Prostate gland (tissue), 2 donors: Measurements from ENCODE around the gene PRDM10. TPM values are rescaled to one million over a fixed set of nuclear protein-coding genes. Genes with fewer than 3 reads are reported as not detected.

Experiments used
- DNase-seq: peaks from one replicate; pipeline ENCODE4 v3.0.0-alpha.2; 2019; ENCODE audit warnings: low spot score
- H3K27ac ChIP-seq, 2 donors: fragments of 200-600 bp; sonication (generic); 2 replicates each; pipeline ENCODE4 v1.5.1; 2017 to 2019
- H3K27me3 ChIP-seq: fragments of 200-600 bp; sonication (generic); replicated peaks from 2 replicates; pipeline ENCODE4 v1.5.1; 2019; ENCODE audit not compliant: insufficient read depth
- H3K36me3 ChIP-seq, 2 donors: fragments of 200-600 bp; sonication (generic); 1 replicate in 1 of 2; 2 replicates in 1 of 2; pipeline versions ENCODE4 v1.5.1 to v1.8.1; 2017 to 2019
- H3K4me1 ChIP-seq: fragments of 200-600 bp; sonication (generic); replicated peaks from 2 replicates; pipeline ENCODE4 v1.5.1; 2019
- H3K4me3 ChIP-seq, 2 donors: fragments of 200-600 bp; sonication (generic); 2 replicates each; pipeline ENCODE4 v1.5.1; 2017 to 2019
- H3K9me3 ChIP-seq: fragments of 200-600 bp; sonication (generic); 2 replicates; pipeline ENCODE4 v1.5.1; 2017
- CTCF ChIP-seq, 4 experiments: fragments of 200-600 bp in 2 of 4; fragments of 450-650 bp in 2 of 4; sonication (generic) in 2 of 4; IDR thresholded peaks; 1 replicate in 3 of 4; 2 replicates in 1 of 4; pipeline ENCODE4 v1.5.1; 2016 to 2019; ENCODE audit warnings: antibody characterized with exemption in 4 of 4, mild to moderate bottlenecking in 2 of 4, moderate library complexity in 2 of 4
- POLR2A ChIP-seq: fragments of 450-650 bp; IDR thresholded peaks from one replicate; pipeline ENCODE4 v1.6.1; 2016; ENCODE audit warnings: antibody characterized with exemption, mild to moderate bottlenecking
- POLR2AphosphoS5 ChIP-seq: sonication (generic); formaldehyde crosslinking; IDR thresholded peaks from one replicate; pipeline ENCODE4 v1.6.1; 2017; ENCODE audit warnings: antibody characterized with exemption
- WGBS: methylation state at CpG from one replicate; pipeline ENCODE4 v1.1.5; 2018; 5-methylcytosine and 5-hydroxymethylcytosine counted together
- intact Hi-C: fragments of 100-400 bp; cut with DNase I; formaldehyde crosslinking; loops from one replicate; pipeline ENCODE4 v1.14.2; 2022
- total RNA-seq, 2 donors: library from RNA; depleted of rRNA; stranded (reverse); fragments of >200 nt; gene quantifications; one replicate each; pipeline ENCODE4 v1.1.0, GENCODE V29; 2016

PRDM10 gene
- total RNA-seq, 2 donors from 2014 or later = 7.0 to 7.7 TPM

DNA sequence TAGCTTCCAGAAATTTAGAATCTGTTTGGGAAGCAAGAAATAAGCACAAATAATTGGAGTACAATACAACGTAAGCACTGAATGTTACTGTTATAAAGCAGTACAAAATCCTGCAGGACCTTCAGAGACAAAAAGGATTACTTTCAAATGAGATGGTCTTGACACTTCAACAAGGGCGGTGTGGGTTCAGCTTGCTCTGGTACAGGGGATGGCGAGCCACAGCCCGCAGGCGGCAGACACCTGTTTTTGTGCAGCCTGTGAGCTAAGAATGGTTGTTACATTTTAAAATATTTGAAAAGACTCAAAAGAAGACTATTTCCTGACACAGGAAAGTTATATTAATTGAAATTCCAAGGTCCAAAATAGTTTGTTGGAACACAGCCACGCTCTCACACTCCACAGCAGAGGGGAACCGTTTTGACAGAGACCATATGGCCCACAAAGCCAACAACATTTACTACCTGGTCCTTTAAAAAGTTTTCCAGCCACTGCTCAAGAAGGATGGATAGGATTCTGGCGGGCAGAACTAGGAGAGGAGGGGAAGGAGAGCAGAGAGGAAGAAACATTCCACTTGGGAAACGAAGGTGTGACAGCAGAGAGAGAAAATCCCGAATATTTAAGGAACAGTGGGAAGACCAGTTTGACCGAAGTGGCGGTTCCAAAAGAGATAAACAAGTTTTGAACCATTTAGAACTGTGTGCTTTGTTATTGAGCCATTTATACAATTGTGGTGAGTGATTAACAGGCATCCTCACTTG is 6.3 kb downstream of the PRDM10 start:
- 43% methylated on average over 12 of the region's 12 CpGs for WGBS
- Histone ChIP-seq H3K4me1 (peaks cover 5% of the 10 kb centered on the region), H3K27me3 (no peaks in the 10 kb centered on the region), H3K27ac (peak overlapping the region; percentile 16 to 39), H3K9me3 (no peaks in the 10 kb centered on the region), H3K4me3 (no peak overlapping the region), H3K36me3 (no peaks in the 10 kb centered on the region)
- DNase-seq = no peak
- TF ChIP-seq POLR2AphosphoS5 = no peak
- TF ChIP-seq CTCF (IDR thresholded peaks at IDR 0.05) = no peak
- TF ChIP-seq POLR2A = no peak
- intact Hi-C loops = no loop called here

DNA sequence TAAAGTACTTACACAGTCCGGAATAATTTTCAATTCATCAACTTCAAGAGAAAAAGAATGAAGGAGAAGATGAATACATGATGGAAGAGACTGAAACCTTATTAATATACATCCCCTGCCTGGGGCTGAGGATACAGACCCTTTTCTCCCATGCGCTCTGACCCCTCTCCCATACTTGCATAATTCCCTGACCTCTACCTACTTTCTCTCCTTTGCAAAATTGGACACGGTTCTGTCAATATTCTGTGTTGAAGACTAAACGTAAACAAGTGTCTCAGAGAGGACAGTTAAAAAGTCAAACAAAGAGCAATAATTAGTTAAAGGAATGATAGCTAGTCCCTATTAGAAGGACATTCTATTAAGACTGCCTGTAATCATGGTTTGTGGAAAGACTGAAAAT is 7.5 kb downstream of the PRDM10 start:
- H3K9me3 ChIP-seq = no peaks in the 10 kb centered on the region
- TF ChIP-seq POLR2AphosphoS5 = no peak
- no peak for TF ChIP-seq CTCF (IDR thresholded peaks at IDR 0.05)
- TF ChIP-seq POLR2A = no peak
- WGBS = 74% methylated on average over 4 of the region's 4 CpGs
- no peak overlapping the region for H3K4me3 ChIP-seq
- no peaks in the 10 kb centered on the region for H3K4me1 ChIP-seq
- intact Hi-C loops = no loop called here
- DNase-seq = no peak
- no peaks in the 10 kb centered on the region for H3K36me3 ChIP-seq
- no peaks in the 10 kb centered on the region for H3K27me3 ChIP-seq
- no peak overlapping the region for H3K27ac ChIP-seq

DNA sequence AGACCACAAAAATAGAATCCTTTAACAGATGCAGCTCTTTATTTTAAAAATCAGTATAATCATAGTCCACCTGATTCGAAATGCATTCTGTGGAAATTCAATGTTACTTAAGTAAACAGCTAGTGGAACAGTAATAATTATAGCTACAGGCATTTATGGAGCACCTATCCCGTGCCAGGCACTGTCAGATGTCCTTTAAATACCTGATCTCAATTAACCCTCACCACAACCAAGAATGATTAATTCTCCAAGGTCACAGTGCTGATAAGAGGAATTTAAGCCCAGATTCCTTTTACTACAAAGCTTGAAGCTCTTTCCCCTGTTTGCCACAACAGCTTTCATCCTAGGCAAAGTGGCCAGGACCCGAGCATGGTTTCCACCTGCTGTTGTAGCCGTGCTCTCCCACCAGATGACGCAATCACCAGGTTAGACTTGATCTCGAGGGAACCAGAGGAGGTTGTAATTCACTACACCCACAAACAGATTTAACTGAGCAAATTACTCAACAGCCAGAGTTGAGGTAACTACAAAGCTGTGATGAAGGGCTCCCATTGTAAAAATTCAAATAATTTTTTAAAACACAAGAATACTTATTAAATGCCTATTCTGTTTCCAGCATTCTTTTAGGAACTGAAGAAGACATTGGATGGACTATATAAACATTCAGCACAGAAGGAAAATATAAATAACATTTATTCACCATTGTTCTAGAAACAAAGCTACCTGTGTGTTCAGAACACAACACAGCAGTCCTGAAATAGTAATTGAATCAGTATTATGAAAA is 10.3 kb downstream of the PRDM10 start:
- Histone ChIP-seq H3K27me3 (no peaks in the 10 kb centered on the region), H3K4me1 (no peaks in the 10 kb centered on the region), H3K9me3 (no peaks in the 10 kb centered on the region), H3K27ac (no peak overlapping the region), H3K36me3 (no peaks in the 10 kb centered on the region), H3K4me3 (no peak overlapping the region)
- peak; percentile 22 for DNase-seq
- TF ChIP-seq CTCF (IDR thresholded peaks at IDR 0.05) = peak in 1 of 4 experiments; percentile 31
- TF ChIP-seq POLR2A = no peak
- peak; percentile 9 for TF ChIP-seq POLR2AphosphoS5
- WGBS = 21% methylated on average over 6 of the region's 6 CpGs
- intact Hi-C loops = no loop called here

DNA sequence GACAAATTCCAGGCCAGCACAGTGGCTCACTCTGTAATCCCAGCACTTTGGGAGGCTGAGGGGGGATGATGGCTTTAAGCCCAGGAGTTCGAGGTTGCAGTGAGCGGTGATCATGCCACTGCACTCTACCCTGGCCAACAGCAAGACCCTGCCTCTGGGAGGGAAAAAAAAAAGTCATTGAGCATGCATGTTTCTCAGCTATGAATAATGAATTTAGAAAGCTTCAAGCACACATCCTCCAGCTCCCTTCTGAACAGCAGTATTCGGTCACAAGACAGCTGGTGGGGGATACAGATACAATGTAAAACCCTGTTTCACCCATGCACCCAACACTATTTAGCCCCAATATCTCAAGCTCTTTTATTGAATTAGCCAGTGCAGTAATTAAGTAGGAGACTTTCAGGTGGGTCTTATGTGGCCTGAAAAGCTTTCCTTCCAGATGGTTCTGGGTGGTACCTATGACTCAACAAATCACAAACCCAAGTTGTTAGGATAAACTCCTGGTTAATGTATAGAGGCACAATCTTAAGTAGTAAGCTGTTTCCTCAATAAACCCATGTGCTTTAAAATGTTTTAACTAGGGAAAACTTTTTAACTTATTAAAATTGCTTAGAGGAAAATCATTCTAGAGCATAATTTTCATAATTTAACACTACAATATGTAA is 13.4 kb downstream of the PRDM10 start:
- DNase-seq = no peak
- WGBS = 69% methylated on average over 3 of the region's 3 CpGs
- no peak overlapping the region for H3K4me3 ChIP-seq
- no peaks in the 10 kb centered on the region for H3K36me3 ChIP-seq
- H3K4me1 ChIP-seq = no peaks in the 10 kb centered on the region
- TF ChIP-seq POLR2A (no peak), CTCF (IDR thresholded peaks at IDR 0.05) (no peak), POLR2AphosphoS5 (no peak)
- H3K27me3 ChIP-seq = no peaks in the 10 kb centered on the region
- intact Hi-C loops = no loop called here
- H3K9me3 ChIP-seq = no peaks in the 10 kb centered on the region
- H3K27ac ChIP-seq = no peak overlapping the region
